Fibroblast of lung (primary cell): ENCODE data around the gene DRD4.

ENCODE experiments used
- CTCF ChIP-seq, 2 donors: IDR thresholded peaks in 1 of 2; conservative IDR thresholded peaks in 1 of 2; 1 replicate in 1 of 2; 2 replicates in 1 of 2; pipeline ENCODE4 v1.5.1; 2011 to 2012; ENCODE audit warnings: low read length in 2 of 2, control low read depth in 1 of 2, inconsistent platforms in 1 of 2, low read depth in 1 of 2, mild to moderate bottlenecking in 1 of 2
- EZH2 ChIP-seq: IDR thresholded peaks from 2 replicates; pipeline ENCODE4 v1.5.1; 2012; ENCODE audit warnings: low read length, control low read depth, mild to moderate bottlenecking; ENCODE audit errors: missing control alignments

- TF ChIP-seq CTCF (conservative IDR thresholded peaks at IDR 0.05 in 1 of 2, IDR thresholded peaks at IDR 0.05 in 1 of 2; ENCODE audit: low read depth in 1 of 2, low read length in 2 of 2) (no peak), EZH2 (no peak)
These were observed 51.6 kb downstream of the DRD4 start for GRCh38 chr11:688681-689080.
